ENCODE measurements around the gene MOGAT1. TPM values are rescaled to one million over a fixed set of nuclear protein-coding genes. Genes with fewer than 3 reads are reported as not detected.

MOGAT1 gene
- total and polyA plus RNA-seq, 2 of the 13 experiments (the other 11 are each of a cell fraction or from before 2014, with no cell fraction given): 0.98 to 4.3 TPM

DNA sequence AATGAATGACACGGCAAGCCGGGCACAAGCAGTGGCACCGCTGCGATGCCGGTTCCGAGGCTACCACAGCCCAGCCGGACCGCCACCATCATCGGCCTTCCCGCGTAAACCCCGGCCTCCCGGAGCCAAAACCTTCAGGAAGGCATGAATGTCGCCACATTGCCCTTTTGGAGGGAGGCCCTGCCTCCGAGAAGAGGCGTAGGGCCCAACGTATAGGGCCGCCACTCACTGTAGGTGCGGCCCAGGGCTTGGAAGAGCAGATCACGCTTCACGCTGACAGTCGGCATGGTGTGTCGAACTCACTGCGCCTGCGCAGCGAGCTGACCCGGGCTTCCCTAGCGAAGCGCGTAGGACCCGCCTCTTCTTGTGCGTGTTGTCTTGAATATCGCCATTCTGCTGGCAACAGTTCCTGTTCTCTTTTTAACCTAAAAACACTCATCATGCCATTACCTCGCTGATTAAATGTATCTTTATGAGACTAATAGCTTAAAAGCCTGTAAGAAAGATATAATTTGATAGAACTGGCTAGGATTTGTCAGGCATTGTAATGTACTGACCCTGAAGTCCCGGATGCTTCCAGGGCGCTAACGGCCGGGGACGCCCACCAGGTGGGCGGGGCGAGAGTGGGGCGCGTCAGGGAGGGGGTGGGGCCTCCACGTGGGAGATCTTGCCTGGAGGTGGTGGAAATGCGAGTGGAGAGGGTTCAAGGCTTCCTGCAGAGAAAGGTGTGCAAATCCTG lies 15.5 kb upstream of the MOGAT1 start, which contains the start of gene FARSB (continued):
- TF ChIP-seq ZBTB33 (CRISPR knock-in tag; IDR thresholded peaks at IDR 0.05) (no peak), ARID5B (CRISPR knock-in tag; IDR thresholded peaks at IDR 0.05) (0 out of 2 replicates have a peak, but pooled peaks have one; percentile 25), PLRG1 (conservative IDR thresholded peaks at IDR 0.05) (no peak), FOXP1 (IDR thresholded peaks at IDR 0.05) (no peak), FOXP1 (CRISPR knock-in tag; IDR thresholded peaks at IDR 0.05) (no peak), NCOA2 (CRISPR knock-in tag; IDR thresholded peaks at IDR 0.05) (no peak)
- TF ChIP-seq, protein P1, sequence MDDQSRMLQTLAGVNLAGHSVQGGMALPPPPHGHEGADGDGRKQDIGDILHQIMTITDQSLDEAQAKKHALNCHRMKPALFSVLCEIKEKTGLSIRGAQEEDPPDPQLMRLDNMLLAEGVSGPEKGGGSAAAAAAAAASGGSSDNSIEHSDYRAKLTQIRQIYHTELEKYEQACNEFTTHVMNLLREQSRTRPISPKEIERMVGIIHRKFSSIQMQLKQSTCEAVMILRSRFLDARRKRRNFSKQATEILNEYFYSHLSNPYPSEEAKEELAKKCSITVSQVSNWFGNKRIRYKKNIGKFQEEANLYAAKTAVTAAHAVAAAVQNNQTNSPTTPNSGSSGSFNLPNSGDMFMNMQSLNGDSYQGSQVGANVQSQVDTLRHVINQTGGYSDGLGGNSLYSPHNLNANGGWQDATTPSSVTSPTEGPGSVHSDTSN (CRISPR knock-in tag; IDR thresholded peaks at IDR 0.05; ENCODE audit: borderline replicate concordance): no peak
- TF ChIP-seq, protein P2, sequence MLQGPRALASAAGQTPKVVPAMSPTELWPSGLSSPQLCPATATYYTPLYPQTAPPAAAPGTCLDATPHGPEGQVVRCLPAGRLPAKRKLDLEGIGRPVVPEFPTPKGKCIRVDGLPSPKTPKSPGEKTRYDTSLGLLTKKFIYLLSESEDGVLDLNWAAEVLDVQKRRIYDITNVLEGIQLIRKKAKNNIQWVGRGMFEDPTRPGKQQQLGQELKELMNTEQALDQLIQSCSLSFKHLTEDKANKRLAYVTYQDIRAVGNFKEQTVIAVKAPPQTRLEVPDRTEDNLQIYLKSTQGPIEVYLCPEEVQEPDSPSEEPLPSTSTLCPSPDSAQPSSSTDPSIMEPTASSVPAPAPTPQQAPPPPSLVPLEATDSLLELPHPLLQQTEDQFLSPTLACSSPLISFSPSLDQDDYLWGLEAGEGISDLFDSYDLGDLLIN (CRISPR knock-in tag; IDR thresholded peaks at IDR 0.05; ENCODE audit: borderline replicate concordance): no peak; the same call in 1 of the 2 replicates
- TF ChIP-seq, protein P3, sequence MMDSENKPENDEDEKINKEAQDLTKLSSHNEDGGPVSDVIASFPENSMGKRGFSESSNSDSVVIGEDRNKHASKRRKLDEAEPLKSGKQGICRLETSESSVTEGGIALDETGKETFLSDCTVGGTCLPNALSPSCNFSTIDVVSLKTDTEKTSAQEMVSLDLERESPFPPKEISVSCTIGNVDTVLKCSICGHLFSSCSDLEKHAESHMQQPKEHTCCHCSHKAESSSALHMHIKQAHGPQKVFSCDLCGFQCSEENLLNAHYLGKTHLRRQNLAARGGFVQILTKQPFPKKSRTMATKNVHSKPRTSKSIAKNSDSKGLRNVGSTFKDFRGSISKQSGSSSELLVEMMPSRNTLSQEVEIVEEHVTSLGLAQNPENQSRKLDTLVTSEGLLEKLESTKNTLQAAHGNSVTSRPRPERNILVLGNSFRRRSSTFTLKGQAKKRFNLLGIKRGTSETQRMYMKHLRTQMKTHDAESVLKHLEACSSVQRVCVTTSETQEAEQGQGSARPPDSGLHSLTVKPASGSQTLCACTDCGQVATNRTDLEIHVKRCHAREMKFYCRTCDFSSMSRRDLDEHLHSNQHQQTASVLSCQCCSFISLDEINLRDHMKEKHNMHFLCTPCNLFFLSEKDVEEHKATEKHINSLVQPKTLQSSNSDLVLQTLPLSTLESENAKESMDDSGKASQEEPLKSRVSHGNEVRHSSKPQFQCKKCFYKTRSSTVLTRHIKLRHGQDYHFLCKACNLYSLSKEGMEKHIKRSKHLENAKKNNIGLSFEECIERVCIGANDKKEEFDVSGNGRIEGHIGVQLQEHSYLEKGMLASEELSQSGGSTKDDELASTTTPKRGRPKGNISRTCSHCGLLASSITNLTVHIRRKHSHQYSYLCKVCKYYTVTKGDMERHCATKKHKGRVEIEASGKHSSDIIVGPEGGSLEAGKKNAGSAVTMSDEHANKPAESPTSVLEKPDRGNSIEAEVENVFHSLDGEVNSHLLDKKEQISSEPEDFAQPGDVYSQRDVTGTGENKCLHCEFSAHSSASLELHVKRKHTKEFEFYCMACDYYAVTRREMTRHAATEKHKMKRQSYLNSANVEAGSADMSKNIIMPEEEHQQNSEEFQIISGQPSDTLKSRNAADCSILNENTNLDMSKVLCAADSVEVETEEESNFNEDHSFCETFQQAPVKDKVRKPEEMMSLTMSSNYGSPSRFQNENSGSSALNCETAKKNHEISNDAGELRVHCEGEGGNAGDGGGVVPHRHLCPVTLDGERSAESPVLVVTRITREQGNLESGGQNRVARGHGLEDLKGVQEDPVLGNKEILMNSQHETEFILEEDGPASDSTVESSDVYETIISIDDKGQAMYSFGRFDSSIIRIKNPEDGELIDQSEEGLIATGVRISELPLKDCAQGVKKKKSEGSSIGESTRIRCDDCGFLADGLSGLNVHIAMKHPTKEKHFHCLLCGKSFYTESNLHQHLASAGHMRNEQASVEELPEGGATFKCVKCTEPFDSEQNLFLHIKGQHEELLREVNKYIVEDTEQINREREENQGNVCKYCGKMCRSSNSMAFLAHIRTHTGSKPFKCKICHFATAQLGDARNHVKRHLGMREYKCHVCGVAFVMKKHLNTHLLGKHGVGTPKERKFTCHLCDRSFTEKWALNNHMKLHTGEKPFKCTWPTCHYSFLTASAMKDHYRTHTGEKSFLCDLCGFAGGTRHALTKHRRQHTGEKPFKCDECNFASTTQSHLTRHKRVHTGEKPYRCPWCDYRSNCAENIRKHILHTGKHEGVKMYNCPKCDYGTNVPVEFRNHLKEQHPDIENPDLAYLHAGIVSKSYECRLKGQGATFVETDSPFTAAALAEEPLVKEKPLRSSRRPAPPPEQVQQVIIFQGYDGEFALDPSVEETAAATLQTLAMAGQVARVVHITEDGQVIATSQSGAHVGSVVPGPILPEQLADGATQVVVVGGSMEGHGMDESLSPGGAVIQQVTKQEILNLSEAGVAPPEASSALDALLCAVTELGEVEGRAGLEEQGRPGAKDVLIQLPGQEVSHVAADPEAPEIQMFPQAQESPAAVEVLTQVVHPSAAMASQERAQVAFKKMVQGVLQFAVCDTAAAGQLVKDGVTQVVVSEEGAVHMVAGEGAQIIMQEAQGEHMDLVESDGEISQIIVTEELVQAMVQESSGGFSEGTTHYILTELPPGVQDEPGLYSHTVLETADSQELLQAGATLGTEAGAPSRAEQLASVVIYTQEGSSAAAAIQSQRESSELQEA (CRISPR knock-in tag; IDR thresholded peaks at IDR 0.05; ENCODE audit: not compliant biosample characterization): peak; percentile 65

Data from HepG2 (cell line).